BJ (cell line): ENCODE measurements around the gene NDUFAF4. TPM values are rescaled to one million over a fixed set of nuclear protein-coding genes. Genes with fewer than 3 reads are reported as not detected.

Source experiments
- CTCF ChIA-PET: fragments of 350-600 bp; formaldehyde crosslinking; extraction: SDS; loops from one replicate; lab custom pipeline; 2021; ENCODE audit warnings: antibody characterized with exemption, inconsistent platforms; lab: Yijun Ruan, JAX
- POLR2A ChIA-PET: fragments of 300-600 bp; sonication (Branson Sonifier 250); formaldehyde crosslinking; extraction: SDS; loops from one replicate; lab custom pipeline; 2021; ENCODE audit warnings: antibody characterized with exemption; lab: Charles Lee
- DNase-seq: peaks from one replicate; pipeline ENCODE4 v3.0.0-alpha.2; 2011; ENCODE audit warnings: low read depth
- H3K27me3 ChIP-seq: 2 replicates; pipeline ENCODE4 v1.6.0; 2011; ENCODE audit warnings: low read length; ENCODE audit not compliant: control insufficient read depth, insufficient read depth
- H3K36me3 ChIP-seq: 2 replicates; pipeline ENCODE4 v1.5.1; 2011; ENCODE audit warnings: low read length; ENCODE audit not compliant: control insufficient read depth, insufficient read depth
- H3K4me3 ChIP-seq: 2 replicates; pipeline ENCODE4 v1.5.1; 2011; ENCODE audit warnings: low read depth, mild to moderate bottlenecking, control low read depth, low read length
- polyA plus RNA-seq: library from polyadenylated mRNA; depleted of rRNA; stranded (reverse); fragments of >200 nt; gene quantifications from 2 replicates; pipeline ENCODE4 v1.2.3, GENCODE V29; 2011; rRNA removed
- small RNA-seq: library from RNA; depleted of rRNA; stranded (forward); fragments of <200 nt; gene quantifications from one replicate; pipeline ENCODE3, GENCODE V24; 2012; ENCODE audit warnings: low replicate concordance, low read depth; ENCODE audit not compliant: insufficient read length
- TF ChIP-seq, protein P1 (sequence below): IDR thresholded peaks from 2 replicates; pipeline ENCODE4 v1.5.1; 2011; ENCODE audit warnings: low read depth, mild to moderate bottlenecking, control low read depth, inconsistent platforms, low read length, moderate library complexity; ENCODE audit not compliant: insufficient read depth

The NDUFAF4 gene
- polyA plus RNA-seq, 1 experiment = 15.4 TPM

DNA sequence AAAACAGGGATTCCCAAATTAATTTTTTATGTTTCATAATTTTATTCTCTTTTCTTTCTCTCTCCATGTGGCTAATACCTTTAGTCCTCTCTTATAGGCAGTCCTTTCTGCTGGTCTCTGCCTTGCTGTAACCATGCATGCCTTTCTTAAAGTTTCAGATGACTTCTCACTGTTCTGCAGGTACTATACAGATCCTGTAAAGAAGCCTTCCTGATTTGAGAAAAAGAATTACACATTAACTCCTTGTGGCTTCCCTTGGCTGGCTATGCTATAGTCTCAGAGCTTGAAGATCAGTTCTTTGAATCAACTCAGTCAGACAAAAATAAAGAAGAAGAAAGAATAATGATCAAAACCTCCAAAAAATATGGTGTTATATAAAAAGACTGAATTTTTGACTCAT is 53.2 kb downstream of the NDUFAF4 start:
- no peaks in the 10 kb centered on the region; the same call in 1 of the 2 replicates for H3K27me3 ChIP-seq
- TF ChIP-seq, protein P1, sequence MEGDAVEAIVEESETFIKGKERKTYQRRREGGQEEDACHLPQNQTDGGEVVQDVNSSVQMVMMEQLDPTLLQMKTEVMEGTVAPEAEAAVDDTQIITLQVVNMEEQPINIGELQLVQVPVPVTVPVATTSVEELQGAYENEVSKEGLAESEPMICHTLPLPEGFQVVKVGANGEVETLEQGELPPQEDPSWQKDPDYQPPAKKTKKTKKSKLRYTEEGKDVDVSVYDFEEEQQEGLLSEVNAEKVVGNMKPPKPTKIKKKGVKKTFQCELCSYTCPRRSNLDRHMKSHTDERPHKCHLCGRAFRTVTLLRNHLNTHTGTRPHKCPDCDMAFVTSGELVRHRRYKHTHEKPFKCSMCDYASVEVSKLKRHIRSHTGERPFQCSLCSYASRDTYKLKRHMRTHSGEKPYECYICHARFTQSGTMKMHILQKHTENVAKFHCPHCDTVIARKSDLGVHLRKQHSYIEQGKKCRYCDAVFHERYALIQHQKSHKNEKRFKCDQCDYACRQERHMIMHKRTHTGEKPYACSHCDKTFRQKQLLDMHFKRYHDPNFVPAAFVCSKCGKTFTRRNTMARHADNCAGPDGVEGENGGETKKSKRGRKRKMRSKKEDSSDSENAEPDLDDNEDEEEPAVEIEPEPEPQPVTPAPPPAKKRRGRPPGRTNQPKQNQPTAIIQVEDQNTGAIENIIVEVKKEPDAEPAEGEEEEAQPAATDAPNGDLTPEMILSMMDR = no peak
- POLR2A ChIA-PET = no interaction called here
- DNase-seq = no peak
- CTCF ChIA-PET = no interaction called here
- no peaks in the 10 kb centered on the region for H3K36me3 ChIP-seq
- no peak overlapping the region for H3K4me3 ChIP-seq

DNA sequence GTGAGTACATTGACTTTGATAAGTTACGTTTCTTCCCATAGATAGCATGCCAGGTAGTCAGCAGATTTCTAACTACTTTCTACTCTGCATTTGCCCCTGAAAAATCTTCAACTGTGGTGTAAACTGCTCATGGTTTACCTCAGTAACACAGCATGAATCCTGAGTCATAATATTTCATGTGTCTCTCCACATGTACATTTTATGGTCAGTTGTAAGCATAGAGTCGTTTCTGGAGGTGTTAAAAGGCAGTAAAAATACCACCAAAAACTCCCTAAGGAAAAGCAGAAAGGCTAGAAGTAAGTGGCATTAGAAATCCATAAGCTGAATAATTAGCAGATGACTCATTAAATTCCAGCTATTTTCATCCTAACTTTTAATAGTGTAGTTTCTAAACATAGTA is 56.3 kb downstream of the NDUFAF4 start:
- TF ChIP-seq, protein P1 = no peak
- H3K4me3 ChIP-seq = no peak overlapping the region
- no peak for DNase-seq
- H3K27me3 ChIP-seq = peaks cover 8% of the 10 kb centered on the region
- ChIA-PET POLR2A (no interaction called here), CTCF (no interaction called here)
- H3K36me3 ChIP-seq = no peaks in the 10 kb centered on the region

Small RNA genes within 50 kb of the gene (small RNA-seq; reads per million reads assigned to genes)
- gene RN7SL509P = not detected

Other genes with a start within 250 kb of the NDUFAF4 start
- 0.38 and 0.61 TPM in 2 replicates for gene GPR63, start 60.4 kb downstream of the NDUFAF4 start, polyA plus RNA-seq
- 0.04 TPM in 2 replicates for gene KLHL32, start 26.8 kb upstream of the NDUFAF4 start, polyA plus RNA-seq